HepG2 (cell line): ENCODE measurements around the gene CTNNA1. TPM values are rescaled to one million over a fixed set of nuclear protein-coding genes. Genes with fewer than 3 reads are reported as not detected.

Experiments used
- ATAD3A ChIP-seq: sonication (generic); formaldehyde crosslinking; IDR thresholded peaks from 2 replicates; pipeline ENCODE4 v1.4.0; 2020; ENCODE audit warnings: missing genetic modification reagents
- BRCA1 ChIP-seq: sonication (generic); formaldehyde crosslinking; IDR thresholded peaks from 2 replicates; pipeline ENCODE4 v1.4.0; 2020; ENCODE audit warnings: missing genetic modification reagents
- HINFP ChIP-seq: sonication (generic); formaldehyde crosslinking; IDR thresholded peaks from 2 replicates; pipeline ENCODE4 v1.4.0; 2020; ENCODE audit warnings: low read depth, mild to moderate bottlenecking, missing genetic modification reagents
- KDM5A ChIP-seq: fragments of 200-600 bp; sonication (generic); IDR thresholded peaks from 2 replicates; pipeline ENCODE4 v1.7.0; 2018; ENCODE audit warnings: antibody characterized with exemption, mild to moderate bottlenecking, low read length, borderline replicate concordance
- TOPORS ChIP-seq: sonication (generic); formaldehyde crosslinking; IDR thresholded peaks from 2 replicates; pipeline ENCODE4 v1.8.0; 2023; ENCODE audit warnings: mild to moderate bottlenecking, missing genetic modification reagents
- ZBTB26 ChIP-seq: IDR thresholded peaks from 2 replicates; pipeline ENCODE4 v1.6.1; 2016; ENCODE audit warnings: missing compliant biosample characterization, missing genetic modification reagents, borderline replicate concordance
- ZFP1 ChIP-seq: IDR thresholded peaks from 2 replicates; pipeline ENCODE4 v1.6.1; 2016
- ZKSCAN8 ChIP-seq: IDR thresholded peaks from 2 replicates; pipeline ENCODE4 v1.6.1; 2016; ENCODE audit warnings: borderline replicate concordance, missing genetic modification reagents, missing compliant biosample characterization
- ZNF326 ChIP-seq: sonication (generic); formaldehyde crosslinking; IDR thresholded peaks from 2 replicates; pipeline ENCODE4 v1.4.0; 2020; ENCODE audit warnings: missing genetic modification reagents, borderline replicate concordance
- ZNF407 ChIP-seq: sonication (generic); formaldehyde crosslinking; IDR thresholded peaks from one replicate; pipeline ENCODE4 v1.5.1; 2020; ENCODE audit warnings: mild to moderate bottlenecking, missing genetic modification reagents; ENCODE audit errors: not compliant biosample characterization
- ZNF530 ChIP-seq: sonication (generic); formaldehyde crosslinking; IDR thresholded peaks from 2 replicates; pipeline ENCODE4 v1.5.0; 2020; ENCODE audit warnings: low read depth, mild to moderate bottlenecking, missing genetic modification reagents
- ZNF558 ChIP-seq: sonication (generic); formaldehyde crosslinking; IDR thresholded peaks from 2 replicates; pipeline ENCODE4 v1.9.0; 2022; ENCODE audit warnings: mild to moderate bottlenecking, missing genetic modification reagents, borderline replicate concordance
- ZNF563 ChIP-seq: sonication (generic); formaldehyde crosslinking; IDR thresholded peaks from 2 replicates; pipeline ENCODE4 v1.8.0; 2022; ENCODE audit warnings: mild to moderate bottlenecking, moderate library complexity, missing genetic modification reagents
- ZNF629 ChIP-seq: sonication (generic); formaldehyde crosslinking; conservative IDR thresholded peaks from 2 replicates; pipeline ENCODE4 v1.5.0; 2020; ENCODE audit warnings: missing genetic modification reagents
- polyA plus RNA-seq, 8 experiments: library from polyadenylated mRNA; depleted of rRNA in 3 of 8; stranded (reverse) in 7 of 8; unstranded in 1 of 8; fragments of >200 nt; fragmentation: Illumina TruSeq in 4 of 8; extraction: Trizol in 4 of 8; gene quantifications; 2 replicates each; pipeline versions ENCODE4 v1.2.1 to v1.2.3, GENCODE V29; 2011 to 2016; ENCODE audit warnings: low read depth in 4 of 8, missing spikeins in 1 of 8, mixed read lengths in 1 of 8; ENCODE audit not compliant: insufficient read depth in 1 of 8
- total RNA-seq, 5 experiments: library from RNA; depleted of rRNA; stranded (reverse); fragments of >200 nt; fragmentation: Illumina TruSeq; extraction: Trizol; gene quantifications; 2 replicates each; pipeline ENCODE4 v1.2.3, GENCODE V29; 2016; ENCODE audit warnings: low read depth in 1 of 5
- TF ChIP-seq, protein P1 (sequence below): sonication (generic); formaldehyde crosslinking; conservative IDR thresholded peaks from 2 replicates; pipeline ENCODE4 v1.8.0; 2022; ENCODE audit warnings: low read depth, missing genetic modification reagents
- TF ChIP-seq, protein P2 (sequence below): sonication (generic); formaldehyde crosslinking; IDR thresholded peaks from 2 replicates; pipeline ENCODE4 v1.4.0; 2020; ENCODE audit warnings: missing genetic modification reagents

Gene CTNNA1
- total and polyA plus RNA-seq, 2 of the 13 experiments (the other 11 are each of a cell fraction or from before 2014, with no cell fraction given): 66.8 to 162 TPM

DNA sequence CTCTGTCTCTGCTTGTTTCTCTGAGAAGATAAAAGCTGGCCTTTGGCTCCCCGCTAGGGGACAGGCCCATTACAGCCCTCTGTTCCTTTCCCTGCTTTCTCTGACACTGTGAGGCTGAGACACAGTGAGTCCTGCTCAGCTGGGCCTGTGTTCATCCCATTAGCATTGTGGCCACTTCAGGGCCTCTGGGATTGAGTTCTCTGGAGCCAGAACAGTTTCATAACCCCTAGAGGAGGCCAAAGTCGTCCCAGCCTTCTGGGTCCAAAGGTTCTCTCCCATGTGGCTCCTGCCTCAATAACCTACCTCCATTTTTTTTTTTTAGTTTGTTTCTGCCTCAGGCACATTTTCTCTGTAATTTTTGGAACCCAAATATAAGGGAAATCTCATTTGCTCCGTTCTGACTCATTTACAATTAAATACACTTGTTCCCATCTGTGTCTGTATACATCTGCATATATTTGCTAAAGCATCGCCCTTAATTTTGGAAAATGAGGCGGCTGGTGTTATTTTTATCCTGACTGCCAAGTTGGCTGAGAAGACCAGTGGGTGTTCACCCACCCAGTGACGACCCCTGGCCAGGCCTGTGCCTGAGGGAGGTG lies 27.3 kb upstream of the CTNNA1 start (continued):
- TF ChIP-seq ZNF407 (CRISPR knock-in tag) (no peak), ZKSCAN8 (CRISPR knock-in tag) (no peak), ZBTB26 (CRISPR knock-in tag) (no peak), HINFP (CRISPR knock-in tag) (no peak), ZNF530 (CRISPR knock-in tag) (no peak), ATAD3A (CRISPR knock-in tag) (no peak), ZNF629 (CRISPR knock-in tag) (no peak), ZFP1 (no peak), BRCA1 (CRISPR knock-in tag) (no peak), ZNF563 (CRISPR knock-in tag) (no peak), ZNF326 (CRISPR knock-in tag) (no peak), ZNF558 (no peak), TOPORS (CRISPR knock-in tag) (no peak), KDM5A (no peak)
- TF ChIP-seq, protein P1, sequence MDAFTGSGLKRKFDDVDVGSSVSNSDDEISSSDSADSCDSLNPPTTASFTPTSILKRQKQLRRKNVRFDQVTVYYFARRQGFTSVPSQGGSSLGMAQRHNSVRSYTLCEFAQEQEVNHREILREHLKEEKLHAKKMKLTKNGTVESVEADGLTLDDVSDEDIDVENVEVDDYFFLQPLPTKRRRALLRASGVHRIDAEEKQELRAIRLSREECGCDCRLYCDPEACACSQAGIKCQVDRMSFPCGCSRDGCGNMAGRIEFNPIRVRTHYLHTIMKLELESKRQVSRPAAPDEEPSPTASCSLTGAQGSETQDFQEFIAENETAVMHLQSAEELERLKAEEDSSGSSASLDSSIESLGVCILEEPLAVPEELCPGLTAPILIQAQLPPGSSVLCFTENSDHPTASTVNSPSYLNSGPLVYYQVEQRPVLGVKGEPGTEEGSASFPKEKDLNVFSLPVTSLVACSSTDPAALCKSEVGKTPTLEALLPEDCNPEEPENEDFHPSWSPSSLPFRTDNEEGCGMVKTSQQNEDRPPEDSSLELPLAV (CRISPR knock-in tag): no peak
- TF ChIP-seq, protein P2, sequence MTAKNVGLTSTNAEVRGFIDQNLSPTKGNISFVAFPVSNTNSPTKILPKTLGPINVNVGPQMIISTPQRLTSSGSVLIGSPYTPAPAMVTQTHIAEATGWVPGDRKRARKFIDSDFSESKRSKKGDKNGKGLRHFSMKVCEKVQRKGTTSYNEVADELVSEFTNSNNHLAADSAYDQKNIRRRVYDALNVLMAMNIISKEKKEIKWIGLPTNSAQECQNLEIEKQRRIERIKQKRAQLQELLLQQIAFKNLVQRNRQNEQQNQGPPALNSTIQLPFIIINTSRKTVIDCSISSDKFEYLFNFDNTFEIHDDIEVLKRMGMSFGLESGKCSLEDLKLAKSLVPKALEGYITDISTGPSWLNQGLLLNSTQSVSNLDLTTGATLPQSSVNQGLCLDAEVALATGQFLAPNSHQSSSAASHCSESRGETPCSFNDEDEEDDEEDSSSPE: peak; percentile 47; the same call in 1 of the 2 replicates
